SU-DHL-6 (cell line): ENCODE measurements around the gene VWA1.

Experiments used
- H2AFZ ChIP-seq: fragments of 200-600 bp; sonication (generic); 2 replicates; pipeline ENCODE4 v1.6.1; 2014; ENCODE audit warnings: low read depth, mild to moderate bottlenecking, moderate library complexity, mixed read lengths, antibody characterized with exemption, low read length; ENCODE audit not compliant: severe bottlenecking
- H3F3A ChIP-seq: fragments of 200-600 bp; shearing (Covaris generic); 2 replicates; pipeline ENCODE4 v1.6.0; 2016; ENCODE audit warnings: antibody characterized with exemption, mild to moderate bottlenecking; ENCODE audit not compliant: insufficient read depth
- H3K27ac ChIP-seq: fragments of 200-600 bp; sonication (generic); 2 replicates; pipeline ENCODE4 v1.5.1; 2016; ENCODE audit warnings: low read depth, mild to moderate bottlenecking, low read length, moderate library complexity, mixed read lengths
- H3K27me3 ChIP-seq: fragments of 200-600 bp; sonication (generic), shearing (Covaris generic); 2 replicates; pipeline ENCODE4 v1.6.0; 2014; ENCODE audit warnings: mild to moderate bottlenecking, low read length
- H3K36me3 ChIP-seq: fragments of 200-600 bp; sonication (generic); 2 replicates; pipeline ENCODE4 v1.6.1; 2014; ENCODE audit warnings: mild to moderate bottlenecking, low read length, mixed read lengths
- H3K4me2 ChIP-seq: fragments of 300-600, 200-600 bp; shearing (Covaris generic), sonication (generic); 2 replicates; pipeline ENCODE4 v1.6.0; 2014; ENCODE audit warnings: low read length, low read depth, mild to moderate bottlenecking; ENCODE audit not compliant: poor library complexity, severe bottlenecking
- H3K4me3 ChIP-seq: fragments of 200-600 bp; sonication (generic); 2 replicates; pipeline ENCODE4 v1.5.1; 2014; ENCODE audit warnings: antibody characterized with exemption, low read length, mild to moderate bottlenecking, mixed read lengths; ENCODE audit not compliant: insufficient read depth, poor library complexity, severe bottlenecking
- H3K79me2 ChIP-seq: fragments of 200-600 bp; sonication (generic); 2 replicates; pipeline ENCODE4 v1.6.1; 2014; ENCODE audit warnings: mild to moderate bottlenecking, low read length, moderate library complexity; ENCODE audit not compliant: insufficient read depth
- H3K9ac ChIP-seq: fragments of 200-600 bp; sonication (generic); 2 replicates; pipeline ENCODE4 v1.7.0; 2014; ENCODE audit warnings: mild to moderate bottlenecking, low read length
- H3K9me2 ChIP-seq: fragments of 200-600 bp; sonication (generic); replicated peaks from 2 replicates; pipeline ENCODE4 v1.6.1; 2014; ENCODE audit warnings: low read length; ENCODE audit not compliant: insufficient read depth
- H3K9me3 ChIP-seq: fragments of 200-600 bp; sonication (generic); 2 replicates; pipeline ENCODE4 v1.6.1; 2014; ENCODE audit warnings: low read length, mixed read lengths; ENCODE audit not compliant: insufficient read depth
- H4K20me1 ChIP-seq: fragments of 200-600 bp; sonication (generic); 2 replicates; pipeline ENCODE4 v1.6.1; 2014; ENCODE audit warnings: low read depth, mild to moderate bottlenecking, antibody characterized with exemption, low read length, moderate library complexity, mixed read lengths
- CTCF ChIP-seq: fragments of 200-600 bp; sonication (generic); IDR thresholded peaks from one replicate; pipeline ENCODE4 v1.5.1; 2017; ENCODE audit warnings: antibody characterized with exemption, mild to moderate bottlenecking, low read length, moderate library complexity; ENCODE audit not compliant: insufficient read depth, poor library complexity, severe bottlenecking
- EZH2phosphoT487 ChIP-seq: fragments of 200-600 bp; sonication (generic), shearing (Covaris generic); conservative IDR thresholded peaks from 2 replicates; pipeline ENCODE4 v1.6.1; 2018; ENCODE audit warnings: mild to moderate bottlenecking, antibody characterized with exemption, low read length, moderate library complexity, mixed read lengths

Gene VWA1

GRCh38 chr1:1403653-1404052 is 31.8 kb upstream of the VWA1 start:
- H3K27me3 ChIP-seq = no peaks in the 10 kb centered on the region
- H3K36me3 ChIP-seq = peaks cover 11% of the 10 kb centered on the region; the same call in 1 of the 2 replicates
- H3F3A ChIP-seq = peaks cover 25% of the 10 kb centered on the region
- H3K9ac ChIP-seq = no peak overlapping the region
- TF ChIP-seq CTCF (no peak), EZH2phosphoT487 (no peak)
- H2AFZ ChIP-seq = no peak overlapping the region
- no peak overlapping the region for H3K4me3 ChIP-seq
- H4K20me1 ChIP-seq = 0 out of 2 replicates have a peak, but pooled peaks cover 6% of the 10 kb centered on the region
- H3K27ac ChIP-seq = no peak overlapping the region
- no peak overlapping the region for H3K4me2 ChIP-seq
- H3K9me2 ChIP-seq = no peaks in the 10 kb centered on the region
- no peaks in the 10 kb centered on the region for H3K9me3 ChIP-seq
- H3K79me2 ChIP-seq = peaks cover 62% of the 10 kb centered on the region

- Histone ChIP-seq H3K27ac (peak overlapping the region; percentile 54), H3K4me3 (peak overlapping the region; percentile 97), H3K9me2 (no peaks in the 10 kb centered on the region), H3K4me2 (peak overlapping the region; percentile 91), H2AFZ (peak overlapping the region; percentile 89), H3K27me3 (no peaks in the 10 kb centered on the region), H3K9me3 (no peaks in the 10 kb centered on the region), H3K36me3 (peaks cover 11% of the 10 kb centered on the region; the same call in 1 of the 2 replicates), H3K9ac (peak overlapping the region; percentile 99), H4K20me1 (0 out of 2 replicates have a peak, but pooled peaks cover 7% of the 10 kb centered on the region), H3K79me2 (peaks cover 48% of the 10 kb centered on the region), H3F3A (peaks cover 25% of the 10 kb centered on the region)
- no peak for TF ChIP-seq EZH2phosphoT487
- no peak for TF ChIP-seq CTCF
Measured at GRCh38 chr1:1406101-1406820, 29.2 kb upstream of the VWA1 start.

- H2AFZ ChIP-seq = peak within 1 kb of the TSS; percentile 89
- H3K4me2 ChIP-seq = peak within 1 kb of the TSS; percentile 91
- H3K4me3 ChIP-seq = peak within 1 kb of the TSS; percentile 97
- TF ChIP-seq EZH2phosphoT487 (no peak), CTCF (no peak)
- H3K27ac ChIP-seq = peak within 1 kb of the TSS; percentile 54
- peaks cover 44% of the 10 kb centered on the region for H3K79me2 ChIP-seq
- peaks cover 11% of the 10 kb centered on the region; the same call in 1 of the 2 replicates for H3K36me3 ChIP-seq
- peak within 1 kb of the TSS; percentile 99 for H3K9ac ChIP-seq
- H4K20me1 ChIP-seq = 0 out of 2 replicates have a peak, but pooled peaks cover 7% of the 10 kb centered on the region
- no peaks in the 10 kb centered on the region for H3K27me3 ChIP-seq
- H3K9me2 ChIP-seq = no peaks in the 10 kb centered on the region
- peaks cover 19% of the 10 kb centered on the region for H3F3A ChIP-seq
- H3K9me3 ChIP-seq = no peaks in the 10 kb centered on the region
Measured at GRCh38 chr1:1406821-1407635, 28.5 kb upstream of the VWA1 start, which contains the start of gene MRPL20. Gene MRPL20, minus strand, starts transcription at chr1:1407293. Its CDS starts 76 bp downstream, at chr1:1407217.
